Vagina (tissue), 2 donors: ENCODE results near the gene SYT1.

Source experiments
- POLR2AphosphoS5 ChIP-seq, 2 donors: sonication (generic); formaldehyde crosslinking; IDR thresholded peaks; one replicate each; pipeline ENCODE4 v1.9.0; 2017; ENCODE audit warnings: antibody characterized with exemption in 2 of 2, mild to moderate bottlenecking in 2 of 2, low read depth in 1 of 2; ENCODE audit not compliant: insufficient read depth in 1 of 2
- TF ChIP-seq, protein P1 (sequence below), 3 experiments: fragments of 450-650 bp in 2 of 3; fragments of 200-600 bp in 1 of 3; sonication (generic) in 1 of 3; IDR thresholded peaks; one replicate each; pipeline ENCODE4 v1.5.1; 2017 to 2019; ENCODE audit warnings: antibody characterized with exemption in 3 of 3, mild to moderate bottlenecking in 2 of 3, moderate library complexity in 2 of 3

DNA sequence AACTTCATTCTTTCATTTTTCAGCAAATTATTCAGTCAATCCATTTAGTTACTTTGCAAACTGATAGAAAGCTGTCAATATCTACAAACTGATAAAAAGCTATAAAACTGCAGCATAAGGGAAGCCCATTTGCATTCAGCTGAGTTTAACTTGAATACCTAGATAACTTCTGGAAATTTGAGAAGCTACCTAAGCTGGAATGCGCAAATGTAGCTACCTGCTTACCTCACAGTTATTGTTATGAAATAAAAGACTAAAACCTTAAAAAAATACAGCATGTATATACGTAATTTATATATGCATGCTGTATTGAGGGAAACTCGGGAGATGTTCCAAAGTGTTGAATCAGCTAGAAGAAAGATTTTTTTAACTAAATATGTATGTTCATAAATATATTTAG is 94.4 kb downstream of the SYT1 start:
- TF ChIP-seq, protein P1, sequence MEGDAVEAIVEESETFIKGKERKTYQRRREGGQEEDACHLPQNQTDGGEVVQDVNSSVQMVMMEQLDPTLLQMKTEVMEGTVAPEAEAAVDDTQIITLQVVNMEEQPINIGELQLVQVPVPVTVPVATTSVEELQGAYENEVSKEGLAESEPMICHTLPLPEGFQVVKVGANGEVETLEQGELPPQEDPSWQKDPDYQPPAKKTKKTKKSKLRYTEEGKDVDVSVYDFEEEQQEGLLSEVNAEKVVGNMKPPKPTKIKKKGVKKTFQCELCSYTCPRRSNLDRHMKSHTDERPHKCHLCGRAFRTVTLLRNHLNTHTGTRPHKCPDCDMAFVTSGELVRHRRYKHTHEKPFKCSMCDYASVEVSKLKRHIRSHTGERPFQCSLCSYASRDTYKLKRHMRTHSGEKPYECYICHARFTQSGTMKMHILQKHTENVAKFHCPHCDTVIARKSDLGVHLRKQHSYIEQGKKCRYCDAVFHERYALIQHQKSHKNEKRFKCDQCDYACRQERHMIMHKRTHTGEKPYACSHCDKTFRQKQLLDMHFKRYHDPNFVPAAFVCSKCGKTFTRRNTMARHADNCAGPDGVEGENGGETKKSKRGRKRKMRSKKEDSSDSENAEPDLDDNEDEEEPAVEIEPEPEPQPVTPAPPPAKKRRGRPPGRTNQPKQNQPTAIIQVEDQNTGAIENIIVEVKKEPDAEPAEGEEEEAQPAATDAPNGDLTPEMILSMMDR (IDR thresholded peaks at IDR 0.05): no peak
- no peak for TF ChIP-seq POLR2AphosphoS5 (IDR thresholded peaks at IDR 0.05; ENCODE audit: insufficient read depth in 1 of 2, low read depth in 1 of 2)
